H1 (cell line): ENCODE data around the gene A3GALT2. TPM values are rescaled to one million over a fixed set of nuclear protein-coding genes. Genes with fewer than 3 reads are reported as not detected.

Experiments used
- CTCF ChIA-PET: fragments of 300-600 bp; sonication (Branson Sonifier 250); formaldehyde crosslinking; loops from one replicate; lab custom pipeline; 2021; ENCODE audit not compliant: partially characterized antibody; lab: Charles Lee
- POLR2A ChIA-PET: fragments of 300-600 bp; sonication (Branson Sonifier 250); formaldehyde crosslinking; loops from one replicate; lab custom pipeline; 2021; ENCODE audit warnings: inconsistent platforms; ENCODE audit not compliant: partially characterized antibody; lab: Charles Lee
- DNase-seq, 2 experiments: peaks; one replicate each; pipeline versions ENCODE4 v3.0.0 to v3.0.0-alpha.2; 2010 to 2022; ENCODE audit warnings: low spot score in 2 of 2, low read depth in 1 of 2, mixed read lengths in 1 of 2
- FAIRE-seq: peaks from 2 replicates; lab custom pipeline; 2011; peaks lifted over from hg19 to GRCh38; lab: Jason Lieb, UNC
- H2AFZ ChIP-seq: 2 replicates; pipeline ENCODE4 v1.8.1; 2012; ENCODE audit warnings: low read length, inconsistent platforms
- H2AK5ac ChIP-seq: 2 replicates; pipeline ENCODE4 v1.6.1; 2013; ENCODE audit warnings: low read depth, low read length
- H2BK120ac ChIP-seq: replicated peaks from 2 replicates; pipeline ENCODE3; 2013; ENCODE audit warnings: low read depth, low read length, inconsistent platforms
- H2BK12ac ChIP-seq: 2 replicates; pipeline ENCODE4 v1.6.1; 2013; ENCODE audit warnings: low read depth, low read length
- H2BK15ac ChIP-seq: 2 replicates; pipeline ENCODE4 v1.6.1; 2013; ENCODE audit warnings: low read length
- H2BK20ac ChIP-seq: 2 replicates; pipeline ENCODE4 v1.6.1; 2013; ENCODE audit warnings: low read length
- H2BK5ac ChIP-seq: 2 replicates; pipeline ENCODE4 v1.6.1; 2013; ENCODE audit warnings: low read depth, low read length
- H3K14ac ChIP-seq: 2 replicates; pipeline ENCODE4 v1.6.1; 2013; ENCODE audit warnings: inconsistent platforms; ENCODE audit not compliant: insufficient read length
- H3K18ac ChIP-seq: 2 replicates; pipeline ENCODE4 v1.6.1; 2013; ENCODE audit warnings: low read length; ENCODE audit errors: extremely low read depth
- H3K23ac ChIP-seq: 2 replicates; pipeline ENCODE4 v1.6.1; 2013; ENCODE audit warnings: inconsistent platforms; ENCODE audit not compliant: insufficient read length
- H3K23me2 ChIP-seq: 2 replicates; pipeline ENCODE4 v1.6.1; 2013; ENCODE audit warnings: low read depth, low read length
- H3K27ac ChIP-seq: 2 replicates; pipeline ENCODE4 v1.6.1; 2011; ENCODE audit warnings: low read depth, low read length, inconsistent platforms
- H3K27me3 ChIP-seq, 4 experiments: replicated peaks in 1 of 4; 1 replicate in 1 of 4; 2 replicates in 3 of 4; pipeline versions ENCODE4 v1.6.1 to v1.8.1; 2011 to 2013; ENCODE audit warnings: low read length in 3 of 4, mild to moderate bottlenecking in 3 of 4, inconsistent platforms in 2 of 4, mixed read lengths in 2 of 4, moderate library complexity in 1 of 4; ENCODE audit not compliant: control insufficient read depth in 3 of 4, insufficient read depth in 3 of 4; ENCODE audit errors: extremely low read depth in 1 of 4
- H3K36me3 ChIP-seq, 4 experiments: 2 replicates each; pipeline versions ENCODE4 v1.6.1 to v1.8.1; 2011 to 2013; ENCODE audit warnings: mild to moderate bottlenecking in 4 of 4, low read length in 3 of 4, moderate library complexity in 2 of 4, control low read depth in 1 of 4, inconsistent platforms in 1 of 4; ENCODE audit not compliant: insufficient read depth in 4 of 4, control insufficient read depth in 2 of 4
- H3K4ac ChIP-seq: replicated peaks from 2 replicates; pipeline ENCODE3; 2013; ENCODE audit warnings: low read length, low read depth, mixed read lengths, inconsistent platforms; ENCODE audit not compliant: insufficient read length
- H3K4me1 ChIP-seq, 4 experiments: replicated peaks in 1 of 4; 1 replicate in 1 of 4; 2 replicates in 3 of 4; pipeline versions ENCODE4 v1.6.1 to v1.8.1; 2011 to 2013; ENCODE audit warnings: low read length in 3 of 4, inconsistent platforms in 2 of 4, mixed read lengths in 1 of 4; ENCODE audit not compliant: insufficient read depth in 4 of 4, control insufficient read depth in 3 of 4
- H3K4me2 ChIP-seq, 2 experiments: 2 replicates each; pipeline versions ENCODE4 v1.6.1 to v1.8.1; 2011 to 2013; ENCODE audit warnings: low read depth in 2 of 2, low read length in 2 of 2, control low read depth in 1 of 2, inconsistent platforms in 1 of 2, mild to moderate bottlenecking in 1 of 2; ENCODE audit not compliant: insufficient read depth in 1 of 2
- H3K4me3 ChIP-seq, 4 experiments: fragments of 200-600, 300-600 bp in 1 of 4; sonication (generic), shearing (Covaris generic), sonication (Bioruptor Twin) in 1 of 4; 2 replicates each; pipeline versions ENCODE4 v1.5.1 to v1.8.1; 2011 to 2016; ENCODE audit warnings: low read length in 4 of 4, low read depth in 3 of 4, control low read depth in 2 of 4, inconsistent platforms in 2 of 4, mild to moderate bottlenecking in 2 of 4, mixed read lengths in 1 of 4, moderate library complexity in 1 of 4; ENCODE audit not compliant: insufficient read depth in 2 of 4; ENCODE audit errors: extremely low read depth in 1 of 4
- H3K56ac ChIP-seq: replicated peaks from 2 replicates; pipeline ENCODE3; 2013; ENCODE audit warnings: low read depth, mild to moderate bottlenecking, mixed read lengths, low read length, inconsistent platforms; ENCODE audit not compliant: insufficient read length
- H3K79me1 ChIP-seq: 2 replicates; pipeline ENCODE4 v1.6.1; 2013; ENCODE audit warnings: low read depth, low read length, control low read depth
- H3K79me2 ChIP-seq, 2 experiments: 2 replicates each; pipeline versions ENCODE4 v1.6.1 to v1.8.1; 2012 to 2013; ENCODE audit warnings: low read length in 2 of 2, mild to moderate bottlenecking in 2 of 2, inconsistent platforms in 1 of 2; ENCODE audit not compliant: insufficient read depth in 2 of 2, control insufficient read depth in 1 of 2
- H3K9ac ChIP-seq, 4 experiments: replicated peaks in 1 of 4; 1 replicate in 1 of 4; 2 replicates in 3 of 4; pipeline versions ENCODE4 v1.6.1 to v1.8.1; 2011 to 2013; ENCODE audit warnings: low read depth in 3 of 4, low read length in 3 of 4, control low read depth in 2 of 4, mild to moderate bottlenecking in 2 of 4, moderate library complexity in 2 of 4, inconsistent platforms in 1 of 4; ENCODE audit errors: extremely low read depth in 1 of 4
- H3K9me3 ChIP-seq, 2 experiments: 2 replicates each; pipeline versions ENCODE4 v1.6.1 to v1.8.1; 2012 to 2013; ENCODE audit warnings: mild to moderate bottlenecking in 2 of 2, moderate library complexity in 2 of 2, control low read depth in 1 of 2, inconsistent platforms in 1 of 2, low read depth in 1 of 2, low read length in 1 of 2, mixed read lengths in 1 of 2; ENCODE audit not compliant: insufficient read depth in 2 of 2
- H4K20me1 ChIP-seq, 2 experiments: replicated peaks in 1 of 2; 2 replicates each; pipeline versions ENCODE3 to v1.8.1; 2011 to 2013; ENCODE audit warnings: inconsistent platforms in 2 of 2, low read length in 2 of 2, mild to moderate bottlenecking in 1 of 2; ENCODE audit not compliant: insufficient read depth in 2 of 2, control insufficient read depth in 1 of 2
- H4K5ac ChIP-seq: 2 replicates; pipeline ENCODE4 v1.6.1; 2013; ENCODE audit warnings: low read length, low read depth, mixed read lengths, inconsistent platforms; ENCODE audit not compliant: insufficient read length
- H4K8ac ChIP-seq: 2 replicates; pipeline ENCODE4 v1.8.0; 2013; ENCODE audit warnings: mild to moderate bottlenecking, moderate library complexity, low read length, inconsistent platforms; ENCODE audit not compliant: insufficient read depth; ENCODE audit errors: extremely low read depth
- H4K91ac ChIP-seq: replicated peaks from 2 replicates; pipeline ENCODE3; 2013; ENCODE audit warnings: low read length, mixed read lengths, inconsistent platforms; ENCODE audit not compliant: insufficient read length
- CTCF ChIP-seq, 3 experiments: IDR thresholded peaks; 1 replicate in 2 of 3; 2 replicates in 1 of 3; pipeline versions ENCODE4 v1.5.1 to v1.6.1; 2011; ENCODE audit warnings: low read length in 3 of 3, mild to moderate bottlenecking in 3 of 3, inconsistent platforms in 2 of 3, low read depth in 1 of 3, moderate library complexity in 1 of 3; ENCODE audit not compliant: insufficient read depth in 1 of 3; ENCODE audit errors: control extremely low read depth in 1 of 3
- NRF1 ChIP-seq: IDR thresholded peaks from 2 replicates; pipeline ENCODE4 v1.6.1; 2011; ENCODE audit warnings: mild to moderate bottlenecking, low read depth, low read length, improper control_type of control experiment
- RAD21 ChIP-seq, 2 experiments: IDR thresholded peaks in 1 of 2; conservative IDR thresholded peaks in 1 of 2; 2 replicates each; pipeline ENCODE4 v1.6.1; 2011; ENCODE audit warnings: low read depth in 2 of 2, low read length in 2 of 2, improper control_type of control experiment in 1 of 2, inconsistent platforms in 1 of 2, mild to moderate bottlenecking in 1 of 2, moderate library complexity in 1 of 2
- TAF7 ChIP-seq: optimal IDR thresholded peaks from 2 replicates; pipeline ENCODE3; 2011; ENCODE audit warnings: low read depth, mild to moderate bottlenecking, inconsistent platforms, low read length, moderate library complexity, borderline replicate concordance
- YY1 ChIP-seq: IDR thresholded peaks from 2 replicates; pipeline ENCODE4 v1.6.1; 2011; ENCODE audit warnings: low read depth, mild to moderate bottlenecking, low read length
- ZNF274 ChIP-seq: IDR thresholded peaks from 2 replicates; pipeline ENCODE4 v1.7.0; 2012; ENCODE audit warnings: low read length, borderline replicate concordance; ENCODE audit errors: extremely low read depth
- WGBS, 2 experiments: shearing (Covaris generic) in 1 of 2; methylation state at CpG; one replicate each; pipeline versions ENCODE4 v1.1.6 to v1.1.7; 2013 to 2015; ENCODE audit warnings: low lambda C conversion rate in 2 of 2, mixed read lengths in 2 of 2, inconsistent platforms in 1 of 2, low coverage in 1 of 2, missing lambda C conversion rate in 1 of 2; ENCODE audit not compliant: insufficient replicate concordance in 2 of 2, insufficient coverage in 1 of 2, insufficient read length in 1 of 2; ENCODE audit errors: extremely low coverage in 1 of 2, missing lambda C conversion rate in 1 of 2; 5-methylcytosine and 5-hydroxymethylcytosine counted together
- polyA plus RNA-seq, 7 experiments: library from polyadenylated mRNA; depleted of rRNA in 3 of 7; stranded (reverse) in 5 of 7; unstranded in 2 of 7; fragments of >200 nt in 5 of 7; fragments of 200-250 nt in 2 of 7; gene quantifications; 1 replicate in 5 of 7; 2 replicates in 1 of 7; 4 replicates in 1 of 7; pipeline versions ENCODE4 v1.2.1 to v1.2.3, GENCODE V29; 2011 to 2013; ENCODE audit warnings: missing spikeins in 2 of 7, mixed read lengths in 2 of 7
- total RNA-seq: library from RNA; stranded (reverse); fragmentation: NEBNext Ultra II Directional; extraction: Animal tissue kit (Norgen Biotek cat#: 25700); gene quantifications from 2 replicates; pipeline ENCODE4 v1.2.1, GENCODE V29; 2021
- TF ChIP-seq, protein P1 (sequence below): IDR thresholded peaks from 2 replicates; pipeline ENCODE4 v1.6.1; 2012; ENCODE audit warnings: inconsistent platforms

Gene A3GALT2
- total and polyA plus RNA-seq, 2 of the 8 experiments (the other 6 are each of a cell fraction or from before 2014, with no cell fraction given): not detected

GRCh38 chr1:33298623-33299277 is 22.1 kb downstream of the A3GALT2 start:
- no peak overlapping the region for H2BK12ac ChIP-seq
- H3K4me1 ChIP-seq: peaks cover 0 to 8% (median 0%) of the 10 kb centered on the region in 4 experiments; a peak in 3 of 7 replicates
- H3K4me3 ChIP-seq: no peak overlapping the region
- no peak overlapping the region for H3K9ac ChIP-seq
- H4K5ac ChIP-seq: no peak overlapping the region
- no peaks in the 10 kb centered on the region for H3K79me1 ChIP-seq
- H4K20me1 ChIP-seq: peaks cover 2 to 8% of the 10 kb centered on the region in 2 experiments
- no peak overlapping the region for H2BK120ac ChIP-seq
- H4K8ac ChIP-seq: peak overlapping the region; percentile 35; the same call in 1 of the 2 replicates
- H3K9me3 ChIP-seq: no peaks in the 10 kb centered on the region
- CTCF ChIA-PET: interaction anchor here (0.5 to 7.8 kb wide), 49 partner anchors 8 to 314 kb away, joined by 3 to 180 read pairs (median 4); partner anchors contain the start of genes A3GALT2 and ZSCAN20
- H2BK15ac ChIP-seq: no peak overlapping the region
- H3K4me2 ChIP-seq: no peak overlapping the region
- 75% methylated on average over 18 of the region's 18 CpGs; no CpG with 5 or more reads in 1 of the 2 experiments for WGBS, 2 experiments
- H3K27ac ChIP-seq: no peak overlapping the region
- no peak overlapping the region for H3K56ac ChIP-seq
- peak; percentile 58 for FAIRE-seq
- TF ChIP-seq, protein P1, sequence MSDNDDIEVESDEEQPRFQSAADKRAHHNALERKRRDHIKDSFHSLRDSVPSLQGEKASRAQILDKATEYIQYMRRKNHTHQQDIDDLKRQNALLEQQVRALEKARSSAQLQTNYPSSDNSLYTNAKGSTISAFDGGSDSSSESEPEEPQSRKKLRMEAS: peak; percentile 38; the same call in 1 of the 2 replicates
- TF ChIP-seq NRF1 (no peak), ZNF274 (no peak), RAD21 (IDR thresholded peaks at IDR 0.05 in 1 of 2, conservative IDR thresholded peaks at IDR 0.05 in 1 of 2; ENCODE audit: low read depth in 2 of 2, low read length in 2 of 2) (peak; percentile 69 to 79), TAF7 (no peak), YY1 (peak; percentile 81), CTCF (IDR thresholded peaks at IDR 0.05; ENCODE audit: control extremely low read depth in 1 of 3, insufficient read depth in 1 of 3, low read depth in 1 of 3, low read length in 3 of 3) (peak; percentile 80 to 94 (median 86))
- no peak overlapping the region for H2AFZ ChIP-seq
- H2BK5ac ChIP-seq: no peak overlapping the region
- H3K27me3 ChIP-seq: 0 out of 7 replicates have a peak, but pooled peaks cover 0 to 4% (median 0%) of the 10 kb centered on the region in 4 experiments
- no peak overlapping the region for H2AK5ac ChIP-seq
- no peak overlapping the region for H3K14ac ChIP-seq
- H3K18ac ChIP-seq: no peak overlapping the region
- no peak overlapping the region for H3K23ac ChIP-seq
- H4K91ac ChIP-seq: peak overlapping the region; percentile 10
- H3K4ac ChIP-seq: no peak overlapping the region
- peak; percentile 38 to 91 for DNase-seq
- no peak overlapping the region for H2BK20ac ChIP-seq
- POLR2A ChIA-PET: interaction anchor here (0.6 kb wide), 1 partner anchor 160 kb away, joined by 3 read pairs; no protein-coding TSS in a partner anchor
- no peaks in the 10 kb centered on the region for H3K79me2 ChIP-seq
- peaks cover 0 to 12% (median 5%) of the 10 kb centered on the region in 4 experiments; a peak in 7 of 8 replicates for H3K36me3 ChIP-seq
- no peaks in the 10 kb centered on the region for H3K23me2 ChIP-seq
